Measurements from ENCODE around the gene FHL2.

The FHL2 gene

DNA sequence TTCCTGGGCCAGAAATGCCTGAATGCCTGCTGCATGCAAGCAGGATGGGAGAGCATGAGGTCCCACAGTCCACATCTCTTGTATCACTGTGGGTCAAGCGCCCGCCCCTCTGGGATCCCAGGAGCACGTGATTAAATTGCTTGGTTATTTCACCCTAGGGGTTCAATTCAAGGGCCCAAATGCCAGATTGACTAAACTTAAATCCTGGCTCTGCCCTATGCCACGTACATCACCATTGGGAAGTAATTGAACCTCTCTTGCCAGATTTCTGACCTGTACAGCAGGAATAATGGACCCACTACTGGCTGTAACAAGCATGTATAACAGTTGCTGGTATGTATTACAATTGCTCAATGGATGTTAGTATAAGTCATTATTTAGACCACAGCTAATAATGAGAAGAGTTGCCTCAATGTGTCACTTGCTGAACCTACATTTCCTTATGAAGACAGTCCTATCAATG, 19.9 kb downstream of the FHL2 start:
- DNase-seq (ENCODE audit: low read depth in 2 of 2), result no peak

DNA sequence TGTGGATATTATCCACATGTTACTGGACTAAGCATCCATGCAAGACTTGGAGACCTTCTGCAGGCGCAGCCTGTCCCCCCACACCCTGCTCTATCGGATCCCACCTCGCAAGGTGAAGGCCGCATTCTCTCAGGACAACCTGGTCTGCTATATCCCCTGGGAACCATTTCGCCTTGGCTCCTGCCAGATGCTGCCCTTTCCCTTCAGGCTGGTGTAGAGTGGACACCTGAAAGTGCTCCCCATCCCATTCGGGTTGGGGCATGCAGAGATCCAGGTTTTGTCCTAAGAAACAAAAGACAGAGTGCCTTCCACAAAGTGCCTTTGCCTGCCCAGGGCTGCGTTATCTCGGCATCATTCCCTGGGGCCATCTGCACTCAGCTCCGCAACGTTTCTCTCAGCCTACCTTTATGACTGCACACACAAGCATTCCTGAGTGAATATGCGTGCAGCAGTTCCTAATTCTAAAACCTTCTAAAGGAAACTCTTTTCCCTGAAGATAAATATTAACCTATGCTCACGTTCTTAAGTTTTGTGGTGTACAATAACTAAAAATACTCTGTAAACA, 20.5 kb downstream of the FHL2 start:
- DNase-seq (ENCODE audit: low read depth in 2 of 2), result no peak

GRCh38 chr2:105377871-105378270, 21.0 kb downstream of the FHL2 start:
- no peak for DNase-seq (ENCODE audit: low read depth in 2 of 2)

DNA sequence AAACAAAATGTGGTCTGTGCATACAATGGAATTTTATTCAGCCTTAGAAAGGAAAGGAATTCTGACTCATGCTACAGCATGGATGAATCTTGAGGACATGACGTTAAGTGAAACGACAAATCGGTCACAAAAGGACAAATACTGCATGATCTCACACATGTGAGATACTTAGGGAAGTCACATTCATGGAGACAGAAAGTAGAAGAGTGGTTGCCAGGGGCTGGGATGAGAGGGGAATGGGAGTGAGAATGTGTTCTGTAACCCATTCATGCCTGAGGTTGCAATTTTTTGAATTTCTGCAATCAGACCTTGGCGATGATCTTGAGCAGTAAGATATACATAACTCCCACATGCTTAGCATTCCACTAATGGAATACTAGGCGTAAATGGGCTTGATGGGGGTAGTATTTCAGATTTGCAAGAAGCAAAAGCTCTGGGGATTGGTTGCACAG, 22.0 kb downstream of the FHL2 start:
- DNase-seq (ENCODE audit: low read depth in 2 of 2), result peak; percentile 66 to 74

DNA sequence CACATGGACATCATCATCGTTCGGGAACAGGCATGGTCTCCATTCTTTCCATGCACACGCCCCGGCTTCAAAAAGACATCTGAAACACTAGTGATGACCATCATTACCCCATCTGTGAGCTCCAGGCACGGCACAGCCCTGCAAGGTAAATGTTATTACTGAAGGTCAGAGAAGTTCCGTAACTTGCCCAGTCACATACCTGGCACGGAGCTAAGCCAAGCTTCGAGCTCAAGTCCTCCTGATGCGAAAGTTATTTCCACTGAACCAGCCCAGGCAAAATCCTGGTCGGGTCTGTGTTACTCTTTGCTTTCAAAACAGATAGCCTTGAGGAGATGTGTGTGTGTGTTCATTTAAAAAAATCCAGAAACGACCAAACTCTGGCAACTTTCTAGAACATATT, 22.8 kb downstream of the FHL2 start:
- no peak for DNase-seq (ENCODE audit: low read depth in 2 of 2)

DNA sequence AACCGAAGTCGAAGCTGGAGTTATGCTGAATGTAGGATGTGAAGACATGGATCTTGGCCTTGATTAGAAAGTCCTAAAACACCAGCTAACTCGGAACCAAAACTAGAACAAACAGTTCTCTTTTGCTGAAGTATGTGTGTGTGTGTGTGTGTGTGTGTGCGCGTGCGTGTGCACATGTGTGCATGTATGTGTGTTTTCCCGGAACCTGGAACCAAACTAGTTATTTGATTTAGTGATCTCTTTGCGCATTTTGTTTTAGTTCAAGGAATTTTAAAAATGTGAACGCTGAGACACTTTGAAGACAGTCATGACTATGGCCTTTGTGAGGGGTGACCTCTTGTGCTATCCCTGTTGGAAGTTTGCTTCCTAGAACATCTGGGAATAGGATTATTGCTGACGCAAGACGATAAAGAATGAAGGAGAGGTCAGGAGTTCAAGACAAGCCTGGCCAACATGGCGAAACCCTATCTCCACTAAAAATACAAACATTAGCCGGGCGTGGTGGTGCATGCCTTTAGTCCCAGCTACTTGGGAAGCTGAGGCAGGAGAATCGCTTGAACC, 23.8 kb downstream of the FHL2 start:
- no peak for DNase-seq (ENCODE audit: low read depth in 2 of 2)

DNA sequence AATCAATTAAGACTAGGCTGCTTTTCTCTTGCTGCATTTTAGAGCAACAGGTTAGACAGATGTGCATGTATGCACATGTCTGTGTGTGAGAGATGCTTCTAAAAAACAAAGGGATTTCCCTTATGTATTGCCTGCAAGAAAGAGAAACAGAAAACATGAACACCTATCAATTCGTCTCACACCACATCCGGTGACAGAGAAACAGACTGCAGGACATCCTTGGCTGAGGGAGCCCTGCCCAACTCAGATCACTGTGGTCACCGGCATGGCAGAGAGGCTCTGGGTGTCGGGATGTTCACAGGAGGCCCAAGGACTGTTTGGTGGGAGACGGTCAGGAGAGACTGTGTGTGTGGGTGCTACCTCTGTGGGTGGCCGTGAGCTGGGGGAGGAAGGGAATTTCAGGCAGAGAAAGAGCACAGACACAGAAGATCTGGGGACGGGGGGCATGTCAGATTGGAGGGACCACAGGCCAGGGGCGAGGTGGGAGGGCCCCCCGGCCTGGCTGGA, 24.9 kb downstream of the FHL2 start:
- no peak for DNase-seq (ENCODE audit: low read depth in 2 of 2)

DNA sequence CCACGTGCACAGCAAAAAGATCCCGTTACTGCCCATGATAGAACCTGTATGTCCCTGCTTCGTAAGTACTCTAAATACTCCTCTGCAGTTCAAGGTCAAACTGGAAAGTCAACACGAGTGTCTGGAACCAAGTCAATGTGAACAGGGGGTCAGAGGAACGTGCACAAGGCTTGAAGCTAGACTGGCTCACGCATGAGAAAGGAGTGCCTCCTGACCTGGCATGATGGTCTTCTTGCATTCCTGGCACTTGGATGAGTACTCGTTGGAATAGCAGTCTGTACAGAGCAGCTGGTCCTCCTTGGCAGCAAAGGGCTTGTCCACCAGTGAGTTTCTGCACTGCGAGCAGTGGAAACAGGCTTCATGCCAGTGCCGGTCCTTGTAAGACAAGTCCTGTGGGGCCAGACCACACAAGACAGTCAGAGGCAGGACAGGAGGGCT, 25.5 kb downstream of the FHL2 start:
- DNase-seq (ENCODE audit: low read depth in 2 of 2), result no peak

DNA sequence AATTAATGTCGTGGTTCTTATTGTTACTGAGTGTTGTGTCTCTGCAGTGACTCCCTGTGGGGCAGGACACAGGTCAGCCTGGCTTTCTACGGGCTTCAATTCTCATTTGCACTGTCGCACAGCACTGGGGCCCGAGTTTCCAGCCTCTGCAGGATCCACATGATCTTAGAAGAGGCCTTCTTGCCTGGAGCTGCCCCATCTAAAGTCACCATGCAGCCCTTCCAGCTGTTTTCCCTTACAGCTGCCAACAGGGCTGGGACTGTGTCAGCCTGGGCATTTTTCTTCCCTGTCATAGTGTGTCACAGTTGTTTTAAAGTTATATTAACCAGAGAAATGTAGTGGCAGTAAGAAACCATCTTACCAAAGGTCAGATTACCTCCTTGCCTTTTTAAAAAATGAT, 27.0 kb downstream of the FHL2 start:
- DNase-seq (ENCODE audit: low read depth in 2 of 2), result no peak

DNA sequence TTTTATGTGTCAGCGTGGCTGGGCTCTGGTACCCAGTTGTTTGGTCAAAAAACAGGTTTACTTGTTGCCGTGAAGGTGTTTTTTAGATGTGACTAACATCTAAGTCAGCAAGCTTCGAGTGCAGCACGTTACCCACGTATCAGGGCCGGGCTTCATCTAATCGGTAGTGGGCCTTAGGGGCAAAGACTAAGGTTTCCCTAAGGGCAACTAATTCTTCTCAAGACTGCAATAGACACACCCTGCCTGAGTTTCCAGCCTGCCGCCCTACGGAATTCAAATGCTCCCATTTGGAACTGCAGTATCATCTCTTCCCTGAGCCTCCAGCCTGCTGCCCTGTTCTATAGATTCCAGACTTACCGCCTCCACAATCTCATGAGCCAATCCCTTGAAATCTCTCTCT, 27.7 kb downstream of the FHL2 start:
- no peak for DNase-seq (ENCODE audit: low read depth in 2 of 2)

- peak; percentile 49 to 52 for DNase-seq (ENCODE audit: low read depth in 2 of 2)
Measured at GRCh38 chr2:105369777-105370690, 28.8 kb downstream of the FHL2 start.

DNA sequence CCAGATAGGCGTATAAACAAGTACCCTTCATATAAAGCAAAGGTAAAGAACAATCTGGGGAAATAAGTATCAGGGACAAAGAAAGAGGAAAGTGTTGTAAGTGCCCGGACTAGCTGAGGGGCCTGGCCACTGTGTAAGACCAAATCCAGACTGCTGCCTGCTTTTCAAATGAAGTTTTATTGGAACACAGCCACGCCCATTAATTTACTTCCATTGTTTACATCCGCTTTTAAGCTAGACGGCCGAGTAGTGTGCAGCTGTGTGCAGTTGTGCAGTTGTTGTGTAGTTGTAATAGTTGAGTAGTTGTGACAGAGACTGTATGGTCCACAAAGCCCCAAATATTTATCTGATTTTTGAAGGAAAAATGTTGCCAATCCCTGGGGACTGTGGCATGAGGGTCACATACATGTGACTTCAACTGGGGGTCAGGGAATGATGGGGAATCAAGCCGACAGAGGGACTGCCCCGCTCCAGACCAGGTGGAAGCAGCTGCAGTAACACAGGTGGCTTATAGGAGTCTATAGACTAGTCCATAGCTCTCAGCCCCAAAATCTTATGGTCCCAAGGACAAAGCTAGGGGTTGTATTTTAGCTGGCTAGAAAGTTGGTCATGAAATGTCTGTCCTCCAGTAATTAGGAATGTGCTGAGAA, 30.0 kb downstream of the FHL2 start:
- no peak for DNase-seq (ENCODE audit: low read depth in 2 of 2)

DNA sequence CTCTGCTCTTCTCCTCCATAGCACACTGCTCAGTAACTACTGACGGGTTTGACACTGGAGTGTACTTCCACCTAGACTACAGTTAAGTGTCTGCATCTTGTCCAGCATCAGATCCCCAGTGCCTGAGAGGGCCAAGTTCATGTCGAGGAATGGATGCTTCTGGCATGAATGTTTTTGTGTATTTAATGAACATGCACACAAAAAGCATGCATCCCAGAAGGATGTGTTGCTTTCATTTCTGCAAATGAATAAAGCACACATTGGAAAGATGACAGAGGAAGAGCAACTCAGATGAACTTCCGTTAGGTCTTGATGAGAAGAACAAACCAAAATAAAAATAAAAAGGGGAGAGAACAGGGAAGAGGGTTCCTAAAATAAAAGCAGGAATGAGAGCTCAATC, 33.6 kb downstream of the FHL2 start:
- DNase-seq (ENCODE audit: low read depth in 2 of 2), result no peak

DNA sequence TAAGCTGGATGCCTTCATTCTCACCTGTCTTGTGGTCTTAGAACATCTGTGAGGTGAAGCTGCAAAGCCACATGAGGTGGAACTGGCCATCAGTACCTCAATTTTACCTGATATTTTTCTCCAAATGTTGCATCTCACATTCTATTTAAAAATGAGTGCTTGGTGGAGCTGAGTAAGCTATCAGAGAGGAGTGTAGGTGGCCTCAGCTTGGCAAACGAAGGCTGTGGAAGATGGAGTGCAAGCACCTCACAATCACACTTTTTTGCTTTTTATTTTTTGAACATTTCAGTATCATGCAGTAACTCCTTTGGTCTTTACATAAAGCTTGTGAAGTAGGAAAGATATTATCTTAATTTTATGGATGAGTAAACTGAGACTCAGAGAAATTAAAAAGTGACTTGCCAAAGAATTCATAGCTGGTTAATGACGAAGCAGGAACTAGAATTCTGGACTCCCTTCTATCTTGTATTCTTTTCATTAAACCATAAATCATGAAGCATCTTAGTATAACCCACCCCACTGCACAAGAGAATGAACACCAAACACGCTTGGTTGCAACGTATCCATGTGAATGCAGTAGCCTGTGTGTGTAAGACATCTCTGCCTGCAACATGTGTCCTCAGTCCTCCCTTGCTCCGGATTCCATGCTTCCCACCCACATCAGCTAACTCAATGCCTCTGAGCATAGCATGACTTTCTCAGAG, 34.3 kb downstream of the FHL2 start:
- peak; percentile 47 to 53 for DNase-seq (ENCODE audit: low read depth in 2 of 2)

DNA sequence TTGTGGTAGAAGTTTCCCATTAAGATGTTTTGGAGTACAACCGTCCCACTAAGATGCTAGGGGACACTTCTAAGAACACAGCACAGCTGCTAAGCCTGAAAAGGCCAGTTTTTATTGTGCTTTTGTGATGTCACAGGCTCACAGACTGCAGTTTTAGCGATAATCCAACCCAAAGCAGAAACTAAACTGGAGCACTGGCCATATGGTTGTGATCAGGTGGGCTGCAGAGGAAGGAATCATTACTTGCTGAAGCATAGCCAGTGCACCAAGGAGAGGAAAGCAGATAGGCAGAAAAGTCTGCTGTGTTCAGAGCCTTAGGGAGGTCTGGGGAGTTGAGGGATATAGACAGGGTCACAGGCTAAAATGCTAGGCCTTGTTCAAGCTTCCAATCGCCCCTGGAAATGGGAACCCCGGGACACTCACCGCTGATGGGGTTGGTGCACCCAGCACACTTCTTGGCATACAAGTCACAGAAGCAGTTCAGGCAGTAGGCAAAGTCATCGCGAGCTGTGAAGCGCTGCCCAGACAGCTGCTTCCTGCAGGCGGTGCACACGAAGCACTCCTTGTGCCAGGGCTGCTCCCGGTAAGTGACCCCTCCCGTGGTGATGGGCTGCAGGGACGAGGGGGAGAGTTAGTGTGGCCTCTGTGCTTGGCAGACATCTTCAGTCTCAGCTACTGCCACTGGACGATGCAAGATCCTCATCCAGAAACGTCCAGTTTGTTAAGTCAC, 35.8 kb downstream of the FHL2 start:
- no peak for DNase-seq (ENCODE audit: low read depth in 2 of 2)

- no peak for DNase-seq (ENCODE audit: low read depth in 2 of 2)
Measured at GRCh38 chr2:105361102-105361889, 37.6 kb downstream of the FHL2 start.

- no peak for DNase-seq (ENCODE audit: low read depth in 2 of 2)
Measured at GRCh38 chr2:105358593-105358992, 40.3 kb downstream of the FHL2 start.

DNA sequence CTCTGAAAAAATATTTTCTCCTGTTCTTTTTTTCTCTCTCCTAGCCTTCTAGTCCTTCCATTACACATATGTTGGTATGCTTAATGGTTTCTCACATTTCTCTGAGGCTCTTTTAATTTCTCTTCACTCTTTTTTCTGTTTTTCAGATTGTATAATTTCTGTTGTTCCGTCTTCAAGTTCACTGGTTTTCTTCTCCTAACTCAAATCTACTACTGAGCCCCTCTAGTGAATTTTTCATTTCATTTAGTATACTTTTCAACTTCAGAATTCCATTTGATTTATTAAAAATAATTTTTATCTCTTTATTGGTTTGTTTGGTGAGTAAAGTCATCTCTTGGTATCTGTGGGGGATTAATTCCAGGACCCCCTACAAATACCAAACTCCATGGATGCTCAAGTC, 41.7 kb downstream of the FHL2 start:
- no peak for DNase-seq (ENCODE audit: low read depth in 2 of 2)

DNA sequence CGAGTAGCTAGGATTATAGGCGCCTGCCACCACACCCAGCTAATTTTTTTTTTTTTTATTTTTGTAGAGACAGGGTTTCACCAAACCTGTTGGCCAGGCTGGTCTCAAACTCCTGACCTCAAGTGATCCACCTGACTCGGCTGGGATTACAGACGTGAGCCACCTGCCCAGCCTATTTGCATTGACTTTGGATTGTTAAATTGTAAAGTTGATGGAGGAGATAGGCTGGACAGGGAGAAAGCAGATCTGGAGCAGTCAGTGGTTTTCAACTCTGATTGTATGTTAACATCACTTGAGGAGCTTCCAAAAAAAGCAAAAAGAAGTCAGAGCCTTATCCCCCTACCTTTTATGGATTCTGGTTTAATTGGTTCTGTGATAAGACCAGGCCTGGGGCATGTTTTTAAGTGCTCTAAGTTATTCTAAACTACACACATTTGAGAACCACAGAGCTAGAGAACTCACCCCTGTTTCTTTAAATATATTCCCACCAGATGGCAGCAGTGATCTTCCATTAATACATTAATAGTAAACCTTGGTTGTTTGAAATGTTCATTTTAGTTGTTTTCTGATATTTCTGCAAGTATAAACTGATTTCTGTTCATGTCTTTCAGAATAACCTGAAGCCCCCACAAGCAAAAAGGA, 54.0 kb downstream of the FHL2 start:
- DNase-seq (ENCODE audit: low read depth in 2 of 2), result no peak

GRCh38 chr2:105339414-105339813, 59.4 kb downstream of the FHL2 start:
- no peak for DNase-seq (ENCODE audit: low read depth in 2 of 2)

Data from fibroblast of skin of left biceps (primary cell).